ENCODE measurements around the gene GIMAP7. TPM values are rescaled to one million over a fixed set of nuclear protein-coding genes. Genes with fewer than 3 reads are reported as not detected.

The GIMAP7 gene
- total and polyA plus RNA-seq, 3 donors from 2014 or later: 3.1 to 7.4 (median 3.4) TPM

- no peaks in the 10 kb centered on the region for H3K4me1 ChIP-seq
- 50 to 74% methylated on average over 3 of the region's 3 CpGs for WGBS, 2 donors
- TF ChIP-seq POLR2A (IDR thresholded peaks at IDR 0.05): no peak
- TF ChIP-seq CTCF (IDR thresholded peaks at IDR 0.05): no peak
- intact Hi-C loops (cut with DNase I; ENCODE audit: low total_unique reads): no loop called here
- no peak overlapping the region for H3K27ac ChIP-seq
- no peak overlapping the region for H3K4me3 ChIP-seq
- H3K27me3 ChIP-seq: no peaks in the 10 kb centered on the region
- DNase-seq: no peak
- H3K36me3 ChIP-seq (ENCODE audit: low read depth, missing control alignments): no peaks in the 10 kb centered on the region
- no peaks in the 10 kb centered on the region for H3K9me3 ChIP-seq
These were observed 49.9 kb downstream of the GIMAP7 start for GRCh38 chr7:150564566-150564965.

GRCh38 chr7:150565239-150565638 is 50.6 kb downstream of the GIMAP7 start:
- TF ChIP-seq CTCF (IDR thresholded peaks at IDR 0.05) (no peak), POLR2A (IDR thresholded peaks at IDR 0.05) (no peak)
- Histone ChIP-seq H3K9me3 (no peaks in the 10 kb centered on the region), H3K27me3 (no peaks in the 10 kb centered on the region), H3K4me3 (no peak overlapping the region), H3K27ac (no peak overlapping the region), H3K36me3 (ENCODE audit: low read depth, missing control alignments) (no peaks in the 10 kb centered on the region), H3K4me1 (no peaks in the 10 kb centered on the region)
- DNase-seq: no peak
- 82 to 90% methylated on average over 7 of the region's 7 CpGs for WGBS, 2 donors
- intact Hi-C loops (cut with DNase I; ENCODE audit: low total_unique reads): no loop called here

GRCh38 chr7:150566123-150566522 is 51.5 kb downstream of the GIMAP7 start:
- Histone ChIP-seq H3K27ac (no peak overlapping the region), H3K27me3 (no peaks in the 10 kb centered on the region), H3K36me3 (ENCODE audit: low read depth, missing control alignments) (no peaks in the 10 kb centered on the region), H3K4me1 (no peaks in the 10 kb centered on the region), H3K4me3 (no peak overlapping the region), H3K9me3 (no peaks in the 10 kb centered on the region)
- no peak for DNase-seq
- 75 to 83% methylated on average over 3 of the region's 3 CpGs for WGBS, 2 donors
- no peak for TF ChIP-seq CTCF (IDR thresholded peaks at IDR 0.05)
- no peak for TF ChIP-seq POLR2A (IDR thresholded peaks at IDR 0.05)
- intact Hi-C loops (cut with DNase I; ENCODE audit: low total_unique reads): no loop called here

DNA sequence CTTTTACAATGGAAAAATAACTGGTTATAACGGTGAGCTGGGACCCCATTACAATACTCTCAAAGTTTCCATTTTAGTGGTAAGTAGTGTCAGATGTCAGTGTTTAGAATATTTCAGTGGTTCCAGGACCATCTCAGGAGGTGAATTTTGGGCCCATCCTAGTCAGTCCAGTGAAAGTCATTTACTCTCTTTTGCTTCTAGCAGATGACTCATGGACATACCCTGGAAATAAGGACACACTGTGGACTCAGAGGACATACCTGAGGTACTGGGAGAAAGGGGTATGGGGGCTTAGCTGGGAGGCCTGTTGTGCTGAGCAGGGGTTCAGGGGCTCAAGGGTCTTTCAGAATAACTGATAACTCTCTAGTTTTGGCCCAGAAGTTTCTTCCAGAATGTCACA is 51.9 kb downstream of the GIMAP7 start:
- no peaks in the 10 kb centered on the region for H3K36me3 ChIP-seq (ENCODE audit: low read depth, missing control alignments)
- DNase-seq: no peak
- WGBS, 2 donors: 94 to 100% methylated on average over 1 of the region's 1 CpG
- intact Hi-C loops (cut with DNase I; ENCODE audit: low total_unique reads): no loop called here
- no peak overlapping the region for H3K27ac ChIP-seq
- H3K4me1 ChIP-seq: no peaks in the 10 kb centered on the region
- no peak for TF ChIP-seq CTCF (IDR thresholded peaks at IDR 0.05)
- TF ChIP-seq POLR2A (IDR thresholded peaks at IDR 0.05): no peak
- H3K9me3 ChIP-seq: no peaks in the 10 kb centered on the region
- H3K27me3 ChIP-seq: no peaks in the 10 kb centered on the region
- H3K4me3 ChIP-seq: no peak overlapping the region

- H3K36me3 ChIP-seq (ENCODE audit: low read depth, missing control alignments): no peaks in the 10 kb centered on the region
- no peaks in the 10 kb centered on the region for H3K4me1 ChIP-seq
- WGBS, 2 donors: 71 to 77% methylated on average over 9 of the region's 9 CpGs
- no peak within 1 kb of the TSS for H3K27ac ChIP-seq
- DNase-seq: no peak
- H3K27me3 ChIP-seq: no peaks in the 10 kb centered on the region
- TF ChIP-seq POLR2A (IDR thresholded peaks at IDR 0.05): no peak
- no peak for TF ChIP-seq CTCF (IDR thresholded peaks at IDR 0.05)
- intact Hi-C loops (cut with DNase I; ENCODE audit: low total_unique reads): no loop called here
- H3K9me3 ChIP-seq: no peaks in the 10 kb centered on the region
- H3K4me3 ChIP-seq: peak within 1 kb of the TSS; percentile 0 to 30
These were observed 52.5 kb downstream of the GIMAP7 start, which contains the start of gene GIMAP4 for GRCh38 chr7:150567169-150567568. GIMAP4 (plus strand) TSS chr7:150567390; CDS start chr7:150569902, 2,512 bp downstream.
